GM19023 (cell line): ENCODE results near the gene ITGA7.
"Not testable (repeated sequence)": the region's sequence is repeated elsewhere in the genome, so short reads cannot be mapped to it uniquely, and the experiment has no call there.

Experiments used
- ATAC-seq: cut with Tn5 transposase; IDR thresholded peaks from one replicate; pipeline ENCODE4 v1.9.1; 2021; ENCODE audit warnings: mild to moderate bottlenecking, moderate library complexity; ENCODE audit not compliant: unreplicated experiment

ITGA7 gene

DNA sequence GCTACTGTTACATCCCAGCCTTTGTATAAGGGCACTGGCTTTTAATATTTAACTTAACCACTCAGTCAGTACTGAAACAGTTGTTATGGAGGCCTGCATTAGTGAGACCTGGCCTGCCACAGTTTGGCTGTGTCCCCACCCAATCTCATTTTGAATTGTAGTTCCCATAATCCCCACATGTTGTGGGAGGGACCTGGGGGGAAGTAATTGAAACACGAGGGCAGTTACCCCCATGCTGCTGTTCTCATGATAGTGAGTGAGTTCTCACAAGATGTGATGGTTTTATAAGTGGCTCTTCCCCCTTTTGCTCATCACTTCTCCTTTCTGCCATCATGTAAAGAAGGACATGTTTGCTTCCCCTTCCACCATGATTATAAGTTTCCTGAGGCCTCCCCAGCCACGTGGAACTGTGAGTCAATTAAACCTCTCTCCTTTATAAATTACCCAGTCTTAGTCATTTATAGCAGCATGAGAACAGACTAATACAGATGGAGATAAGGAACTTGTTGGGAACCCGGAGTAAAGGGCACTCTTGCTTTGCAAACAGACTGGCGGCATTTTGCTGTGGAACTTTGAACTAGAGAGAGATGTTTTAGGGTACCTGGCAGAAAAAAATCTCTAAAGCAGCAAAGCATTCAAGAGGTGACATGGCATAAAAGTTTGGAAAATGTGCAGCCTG is 56.9 kb downstream of the ITGA7 start:
- not testable (repeated sequence) for ATAC-seq

DNA sequence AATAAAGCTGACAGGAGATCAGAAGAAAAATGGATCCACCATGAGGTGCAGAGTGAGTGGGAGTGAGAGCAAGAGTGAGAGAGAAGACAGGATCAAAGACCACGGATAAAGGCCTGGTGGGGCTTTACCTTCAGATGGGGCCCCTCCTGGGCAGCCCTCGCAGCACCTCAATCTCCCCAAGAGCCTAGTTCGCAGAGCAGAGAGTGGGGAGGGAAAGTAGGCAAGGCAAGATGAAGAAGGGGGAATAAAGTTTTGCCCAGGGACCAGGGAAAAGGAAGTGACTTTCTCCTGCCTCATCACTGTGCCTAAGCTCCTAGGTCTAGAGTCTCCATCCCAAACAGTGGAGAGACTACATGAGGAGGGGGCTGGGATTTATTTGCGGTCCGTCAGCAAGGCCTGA is 60.7 kb downstream of the ITGA7 start:
- ATAC-seq: no peak

- ATAC-seq: no peak
Observed at GRCh38 chr12:55644591-55644990, 63.1 kb downstream of the ITGA7 start.

DNA sequence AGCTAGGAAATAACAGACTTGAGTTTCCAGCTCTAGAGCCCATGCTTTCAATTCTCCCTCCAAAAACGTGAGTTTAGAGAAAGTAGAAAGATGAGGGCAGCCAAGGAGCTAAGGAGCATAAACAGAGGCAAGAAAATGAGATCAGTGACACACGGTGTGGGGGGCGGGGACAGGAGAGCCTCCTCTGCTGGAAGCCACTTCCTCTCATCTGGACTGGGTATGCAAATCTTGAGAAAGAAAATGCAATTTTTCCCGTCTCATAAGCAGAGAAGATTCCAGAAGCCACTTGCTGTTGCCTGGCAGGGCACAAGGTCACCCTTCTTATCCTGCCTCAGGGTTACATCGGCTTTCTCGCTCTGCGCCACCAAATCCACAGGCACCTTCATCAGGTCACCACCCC is 65.0 kb downstream of the ITGA7 start:
- ATAC-seq: no peak

DNA sequence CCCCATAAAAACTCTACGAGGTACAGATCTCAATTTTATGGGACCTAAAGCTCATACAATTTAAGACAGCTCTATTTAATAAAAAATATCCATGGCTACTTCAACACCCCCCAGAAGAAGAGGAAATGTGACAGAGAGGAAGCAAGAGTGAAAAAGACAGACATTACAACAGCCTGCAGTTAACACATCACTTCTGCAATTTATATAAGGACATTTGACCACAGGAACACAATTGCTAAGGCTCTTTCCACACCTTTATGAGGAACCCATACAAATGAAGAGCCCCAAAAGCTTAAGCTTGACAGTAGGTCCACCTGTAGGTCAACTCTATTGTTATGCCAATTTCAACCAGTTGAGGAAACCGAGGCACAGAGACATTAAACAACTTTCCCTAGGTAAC is 65.4 kb downstream of the ITGA7 start:
- ATAC-seq: no peak

DNA sequence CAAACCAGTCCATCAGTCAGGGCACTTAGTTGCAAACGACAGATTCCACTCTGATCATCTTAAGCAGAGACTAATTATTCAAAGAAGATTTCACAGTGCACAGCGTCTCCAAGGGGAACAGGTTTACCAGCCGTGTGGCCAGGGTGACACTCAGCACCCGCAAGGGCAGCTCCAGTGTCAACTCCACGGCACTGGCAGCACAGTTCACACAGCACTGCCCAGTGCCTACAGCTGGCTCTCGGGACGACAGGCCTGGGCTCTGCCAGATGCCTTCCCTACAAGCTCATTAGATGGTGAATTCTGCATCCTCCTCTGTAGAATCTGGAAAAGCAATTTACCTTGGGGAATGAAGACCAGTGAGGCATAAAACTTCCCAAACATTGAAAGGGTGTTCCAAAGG is 66.1 kb downstream of the ITGA7 start:
- ATAC-seq: no peak

DNA sequence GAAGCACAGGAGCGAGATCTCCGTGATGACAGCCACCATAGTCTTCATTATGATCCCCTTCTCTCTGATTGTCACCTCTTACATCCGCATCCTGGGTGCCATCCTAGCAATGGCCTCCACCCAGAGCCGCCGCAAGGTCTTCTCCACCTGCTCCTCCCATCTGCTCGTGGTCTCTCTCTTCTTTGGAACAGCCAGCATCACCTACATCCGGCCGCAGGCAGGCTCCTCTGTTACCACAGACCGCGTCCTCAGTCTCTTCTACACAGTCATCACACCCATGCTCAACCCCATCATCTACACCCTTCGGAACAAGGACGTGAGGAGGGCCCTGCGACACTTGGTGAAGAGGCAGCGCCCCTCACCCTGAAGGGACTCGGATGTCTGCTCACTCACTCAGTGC is 70.2 kb downstream of the ITGA7 start:
- no peak for ATAC-seq

GRCh38 chr12:55636853-55637252 is 70.9 kb downstream of the ITGA7 start, which contains the start of gene OR10P1:
TSS of gene OR10P1 (plus strand) at chr12:55636892. CDS start at chr12:55636892, 0 bp downstream.
- no peak for ATAC-seq

DNA sequence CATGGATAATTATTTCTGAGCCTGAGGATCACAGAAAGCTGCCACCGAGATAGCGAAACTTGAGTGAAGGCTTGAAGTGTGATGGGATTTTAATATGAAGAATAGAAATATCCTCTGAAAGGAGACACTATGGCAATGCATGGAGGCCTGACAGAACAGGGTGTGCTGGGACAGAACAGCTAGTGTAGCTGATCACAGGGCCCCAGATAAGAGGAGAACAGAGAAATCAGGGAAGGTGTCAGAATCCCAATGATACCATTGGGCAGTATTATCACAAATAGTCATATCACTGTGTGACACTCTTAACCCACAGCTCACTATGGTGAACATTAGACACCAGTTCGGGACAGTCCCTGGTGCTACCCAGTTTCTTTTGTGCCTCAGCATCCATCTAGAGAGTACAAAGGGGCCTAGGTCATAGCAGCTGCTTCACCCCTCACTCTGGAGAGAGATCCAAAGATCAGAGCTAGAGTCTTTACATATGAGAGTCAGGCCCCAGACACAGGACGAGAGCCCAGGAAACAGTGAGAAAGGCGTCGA is 71.5 kb downstream of the ITGA7 start:
- ATAC-seq: no peak
